Trophoblast cell (in vitro differentiated cells and primary cell): Measurements from ENCODE around the gene SRL.
A peak's percentile ranks its signal among the peaks of the same experiment; 100 is the strongest.
"Not testable (repeated sequence)": the region's sequence is repeated elsewhere in the genome, so short reads cannot be mapped to it uniquely, and the experiment has no call there.

Experiments used
- DNase-seq, 2 donors: peaks; one replicate each; pipeline ENCODE4 v3.0.0-alpha.2; 2016
- H2AFZ ChIP-seq: 2 replicates; pipeline ENCODE4 v1.6.1; 2013; ENCODE audit warnings: low read length, moderate library complexity, mild to moderate bottlenecking; ENCODE audit not compliant: insufficient read depth, poor library complexity
- H2AK5ac ChIP-seq: 2 replicates; pipeline ENCODE4 v1.6.1; 2013; ENCODE audit warnings: mild to moderate bottlenecking, low read length
- H2BK120ac ChIP-seq: 2 replicates; pipeline ENCODE4 v1.6.1; 2013; ENCODE audit warnings: low read length, mild to moderate bottlenecking, moderate library complexity; ENCODE audit not compliant: insufficient read depth, poor library complexity
- H2BK12ac ChIP-seq: 2 replicates; pipeline ENCODE4 v1.6.1; 2013; ENCODE audit warnings: mild to moderate bottlenecking, low read length, moderate library complexity
- H2BK5ac ChIP-seq: 2 replicates; pipeline ENCODE4 v1.6.1; 2013; ENCODE audit warnings: low read length, low read depth, moderate library complexity, mild to moderate bottlenecking; ENCODE audit not compliant: poor library complexity
- H3K14ac ChIP-seq: 2 replicates; pipeline ENCODE4 v1.6.1; 2013; ENCODE audit warnings: mild to moderate bottlenecking, low read length
- H3K18ac ChIP-seq: 2 replicates; pipeline ENCODE4 v1.6.1; 2013; ENCODE audit warnings: mild to moderate bottlenecking, low read length
- H3K23ac ChIP-seq: 2 replicates; pipeline ENCODE4 v1.6.1; 2013; ENCODE audit warnings: low read length
- H3K27ac ChIP-seq: 2 replicates; pipeline ENCODE4 v1.5.1; 2013; ENCODE audit warnings: low read depth, mild to moderate bottlenecking, inconsistent platforms, low read length, moderate library complexity
- H3K27me3 ChIP-seq: 2 replicates; pipeline ENCODE4 v1.6.1; 2013; ENCODE audit warnings: inconsistent platforms, mild to moderate bottlenecking, low read length, moderate library complexity; ENCODE audit not compliant: insufficient read depth
- H3K36me3 ChIP-seq, 2 experiments: 1 replicate in 1 of 2; 2 replicates in 1 of 2; pipeline ENCODE4 v1.6.1; 2013; ENCODE audit warnings: low read length in 2 of 2, mild to moderate bottlenecking in 2 of 2, moderate library complexity in 1 of 2; ENCODE audit not compliant: insufficient read depth in 2 of 2, control insufficient read depth in 1 of 2
- H3K4ac ChIP-seq: 2 replicates; pipeline ENCODE4 v1.6.1; 2013; ENCODE audit warnings: low read depth, mild to moderate bottlenecking, low read length, moderate library complexity
- H3K4me1 ChIP-seq, 2 experiments: 1 replicate in 1 of 2; 2 replicates in 1 of 2; pipeline ENCODE4 v1.6.1; 2013; ENCODE audit warnings: low read length in 2 of 2, mild to moderate bottlenecking in 2 of 2, moderate library complexity in 1 of 2; ENCODE audit not compliant: insufficient read depth in 2 of 2, control insufficient read depth in 1 of 2
- H3K4me2 ChIP-seq: 2 replicates; pipeline ENCODE4 v1.6.1; 2013; ENCODE audit warnings: inconsistent platforms, mild to moderate bottlenecking, low read length, moderate library complexity
- H3K4me3 ChIP-seq: 2 replicates; pipeline ENCODE4 v1.5.1; 2013; ENCODE audit warnings: mild to moderate bottlenecking, low read depth, low read length, inconsistent platforms
- H3K79me1 ChIP-seq: one replicate; pipeline ENCODE4 v1.6.1; 2013; ENCODE audit warnings: low read length
- H3K79me2 ChIP-seq: 2 replicates; pipeline ENCODE4 v1.6.1; 2013; ENCODE audit warnings: low read length, mild to moderate bottlenecking; ENCODE audit not compliant: control insufficient read depth, insufficient read depth, poor library complexity
- H3K9ac ChIP-seq: 2 replicates; pipeline ENCODE4 v1.6.1; 2013; ENCODE audit warnings: mild to moderate bottlenecking, low read length
- H3K9me3 ChIP-seq: 2 replicates; pipeline ENCODE4 v1.6.1; 2013; ENCODE audit warnings: low read depth, mild to moderate bottlenecking, control low read depth, inconsistent platforms, low read length; ENCODE audit not compliant: insufficient read depth
- H4K12ac ChIP-seq: 2 replicates; pipeline ENCODE4 v1.6.1; 2013; ENCODE audit warnings: low read depth, mild to moderate bottlenecking, low read length, moderate library complexity
- H4K8ac ChIP-seq: 2 replicates; pipeline ENCODE4 v1.6.1; 2013; ENCODE audit warnings: low read depth, mild to moderate bottlenecking, low read length, moderate library complexity
- H4K91ac ChIP-seq: one replicate; pipeline ENCODE4 v1.6.1; 2013; ENCODE audit warnings: low read depth, mild to moderate bottlenecking, low read length, moderate library complexity
- WGBS: extraction: QIAGEN DNeasy Blood & Tissue Kit; methylation state at CpG from one replicate; pipeline ENCODE4 v1.1.7; 2013; ENCODE audit warnings: missing lambda C conversion rate; ENCODE audit not compliant: insufficient read length, insufficient coverage; ENCODE audit errors: extremely low coverage; 5-methylcytosine and 5-hydroxymethylcytosine counted together

SRL gene

DNA sequence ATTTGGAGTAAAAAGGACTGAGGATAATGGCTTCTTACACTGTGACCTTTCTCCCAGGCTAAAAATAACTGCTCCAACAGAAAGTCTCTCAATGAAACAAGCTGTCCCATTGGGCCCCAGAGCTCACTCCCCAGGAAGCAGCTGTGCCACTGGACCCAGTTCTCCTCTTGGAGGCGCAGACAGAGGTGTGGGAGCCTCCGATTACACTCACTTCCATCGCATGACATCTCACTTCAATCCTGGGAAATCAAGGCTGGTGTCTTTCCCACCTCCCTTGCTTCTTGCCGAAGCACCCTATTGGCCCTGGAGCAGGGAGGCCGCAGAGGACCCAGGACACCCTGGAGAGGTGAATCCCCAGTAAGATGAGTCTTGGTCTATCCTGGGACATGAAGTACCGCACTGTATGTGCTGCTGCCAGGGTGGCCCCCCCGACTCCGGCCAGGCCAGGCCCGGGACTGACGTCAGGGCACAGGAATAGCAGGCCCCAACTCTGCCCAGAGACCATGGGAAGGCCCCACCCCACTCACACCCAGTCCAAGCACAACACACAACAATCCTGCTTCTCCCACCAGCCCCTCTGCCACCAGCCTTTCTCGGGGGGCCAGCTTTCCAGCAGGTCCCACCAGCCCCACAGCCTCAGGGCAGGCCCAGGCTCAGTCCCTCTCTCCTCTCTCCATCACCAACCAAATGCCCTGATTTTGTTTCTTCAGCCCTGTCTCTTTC lies 29.5 kb downstream of the SRL start:
- no CpG with 5 or more reads among the region's 11 CpGs for WGBS

DNA sequence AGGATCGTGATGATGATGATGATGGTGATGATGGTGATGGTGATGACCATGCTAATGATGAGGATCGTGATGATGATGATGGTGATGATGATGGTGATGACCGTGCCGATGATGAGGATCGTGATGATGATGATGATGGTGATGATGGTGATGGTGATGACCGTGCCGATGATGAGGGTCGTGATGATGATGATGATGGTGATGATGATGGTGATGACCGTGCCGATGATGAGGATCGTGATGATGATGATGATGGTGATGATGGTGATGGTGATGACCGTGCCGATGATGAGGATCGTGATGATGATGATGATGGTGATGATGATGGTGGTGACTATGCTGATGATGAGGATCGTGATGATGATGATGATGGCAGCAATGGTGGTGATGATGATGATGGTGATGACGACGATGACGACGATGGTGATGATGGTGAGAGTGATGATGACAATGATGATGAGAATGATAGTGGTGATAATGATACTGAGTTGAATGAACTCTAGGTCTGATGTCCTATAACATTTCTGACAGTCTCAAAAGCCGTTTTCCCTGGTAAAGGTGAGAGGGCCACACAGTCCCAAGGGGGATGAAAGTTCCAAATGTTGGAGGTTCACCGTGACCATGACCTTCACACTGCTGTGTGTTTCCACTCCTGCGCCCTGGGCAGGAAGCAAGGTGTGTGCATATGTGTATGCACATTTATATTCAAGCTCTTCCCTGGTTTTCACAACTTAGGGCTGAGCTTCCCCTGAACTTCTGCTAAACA lies 30.3 kb downstream of the SRL start:
- not testable (repeated sequence) for H3K14ac ChIP-seq, DNase-seq
- 100% methylated on average over 4 of the region's 22 CpGs for WGBS

More for the DNA sequence above, 29.5 kb downstream of the SRL start:
- Histone ChIP-seq H2BK12ac (no peak overlapping the region), H3K14ac (no peak overlapping the region), H4K8ac (no peak overlapping the region), H3K27ac (no peak overlapping the region), H3K9ac (no peak overlapping the region), H3K36me3 (no peaks in the 10 kb centered on the region), H3K18ac (no peak overlapping the region), H2AK5ac (no peak overlapping the region), H3K9me3 (peaks cover 2% of the 10 kb centered on the region), H3K4me3 (no peak overlapping the region), H3K4ac (no peak overlapping the region), H4K12ac (no peak overlapping the region), H3K79me2 (no peaks in the 10 kb centered on the region), H2AFZ (no peak overlapping the region), H3K23ac (no peak overlapping the region), H3K4me2 (no peak overlapping the region), H3K4me1 (no peaks in the 10 kb centered on the region), H2BK120ac (no peak overlapping the region), H3K27me3 (no peaks in the 10 kb centered on the region), H4K91ac (no peak overlapping the region), H2BK5ac (no peak overlapping the region), H3K79me1 (no peaks in the 10 kb centered on the region)
- no peak for DNase-seq

DNA sequence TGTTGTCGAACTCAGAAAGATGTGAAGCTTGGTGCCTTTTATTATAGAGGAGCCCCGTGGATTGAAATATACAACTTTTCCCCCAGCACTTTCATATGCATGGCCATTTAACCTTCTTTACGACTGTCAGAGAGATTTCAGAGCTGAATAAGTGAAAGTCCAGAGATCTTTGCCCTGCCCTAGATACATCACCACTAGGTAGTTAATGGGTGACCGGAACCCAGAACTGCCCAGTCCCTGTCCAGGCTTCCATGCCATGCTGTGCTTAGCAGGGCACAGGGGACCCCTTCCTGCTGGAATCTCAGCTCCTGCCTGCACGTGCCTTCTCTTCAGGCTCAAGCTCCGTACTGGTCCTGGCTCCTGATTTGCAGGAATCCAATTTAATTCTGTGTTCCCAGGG lies 32.2 kb downstream of the SRL start:
- no peak overlapping the region for H2BK5ac ChIP-seq
- H3K36me3 ChIP-seq: no peaks in the 10 kb centered on the region
- H4K12ac ChIP-seq: no peak overlapping the region
- H3K9me3 ChIP-seq: peaks cover 2% of the 10 kb centered on the region
- H2AK5ac ChIP-seq: no peak overlapping the region
- DNase-seq: no peak
- H3K4me3 ChIP-seq: no peak overlapping the region
- H3K27ac ChIP-seq: no peak overlapping the region
- no peak overlapping the region for H4K91ac ChIP-seq
- no peak overlapping the region for H3K23ac ChIP-seq
- no peak overlapping the region for H3K4me2 ChIP-seq
- no peak overlapping the region for H2BK12ac ChIP-seq
- H4K8ac ChIP-seq: no peak overlapping the region
- WGBS: no CpG with 5 or more reads among the region's 6 CpGs
- H3K18ac ChIP-seq: no peak overlapping the region
- no peaks in the 10 kb centered on the region for H3K4me1 ChIP-seq
- H2BK120ac ChIP-seq: no peak overlapping the region
- no peak overlapping the region for H2AFZ ChIP-seq
- H3K4ac ChIP-seq: no peak overlapping the region
- no peaks in the 10 kb centered on the region for H3K79me2 ChIP-seq
- no peak overlapping the region for H3K14ac ChIP-seq
- no peaks in the 10 kb centered on the region for H3K27me3 ChIP-seq
- H3K79me1 ChIP-seq: no peaks in the 10 kb centered on the region
- no peak overlapping the region for H3K9ac ChIP-seq

More for the DNA sequence above, 30.3 kb downstream of the SRL start:
- not testable (repeated sequence) for H2BK120ac ChIP-seq, H3K27ac ChIP-seq, H3K4me2 ChIP-seq, H3K9ac ChIP-seq, H2AFZ ChIP-seq, H3K4me1 ChIP-seq, H3K27me3 ChIP-seq, H3K79me1 ChIP-seq, H2AK5ac ChIP-seq, H3K79me2 ChIP-seq, H4K8ac ChIP-seq, H4K12ac ChIP-seq, H2BK5ac ChIP-seq, H3K4ac ChIP-seq, H3K9me3 ChIP-seq, H4K91ac ChIP-seq, H3K18ac ChIP-seq, H3K23ac ChIP-seq, H3K36me3 ChIP-seq, H2BK12ac ChIP-seq
- peak overlapping the region; percentile 49 for H3K4me3 ChIP-seq

DNA sequence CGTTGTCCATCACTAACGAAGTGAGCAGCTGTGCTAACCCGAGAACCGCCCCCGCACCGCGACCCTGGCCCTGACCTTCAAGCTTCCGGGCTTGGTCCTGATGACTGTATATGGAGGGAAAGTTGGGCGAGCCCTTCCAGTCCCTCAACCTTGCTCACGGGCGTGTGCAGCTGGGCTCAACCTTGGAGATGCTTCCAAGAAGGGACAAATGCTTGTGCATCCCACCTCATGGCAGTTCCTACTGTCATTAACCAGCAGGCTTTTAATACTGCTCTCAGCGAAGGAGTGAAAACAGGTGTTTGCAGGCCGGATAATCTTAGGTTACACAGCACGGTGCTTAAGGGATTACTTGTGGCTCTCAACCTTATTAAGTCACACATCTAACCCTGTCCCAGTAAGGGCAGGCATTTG lies 33.5 kb downstream of the SRL start:
- H3K9ac ChIP-seq: no peak overlapping the region
- H4K12ac ChIP-seq: no peak overlapping the region
- H3K4me1 ChIP-seq: no peaks in the 10 kb centered on the region
- no peak overlapping the region for H3K4me3 ChIP-seq
- H2BK120ac ChIP-seq: no peak overlapping the region
- H3K9me3 ChIP-seq: peaks cover 2% of the 10 kb centered on the region
- no peaks in the 10 kb centered on the region for H3K79me2 ChIP-seq
- DNase-seq: no peak
- H2BK5ac ChIP-seq: no peak overlapping the region
- no peak overlapping the region for H3K27ac ChIP-seq
- no peak overlapping the region for H3K14ac ChIP-seq
- no peaks in the 10 kb centered on the region for H3K79me1 ChIP-seq
- no peak overlapping the region for H3K18ac ChIP-seq
- H2AFZ ChIP-seq: no peak overlapping the region
- no peak overlapping the region for H4K8ac ChIP-seq
- H3K27me3 ChIP-seq: no peaks in the 10 kb centered on the region
- no peak overlapping the region for H3K23ac ChIP-seq
- H3K36me3 ChIP-seq: no peaks in the 10 kb centered on the region
- H2BK12ac ChIP-seq: no peak overlapping the region
- H3K4me2 ChIP-seq: no peak overlapping the region
- no peak overlapping the region for H4K91ac ChIP-seq
- no peak overlapping the region for H3K4ac ChIP-seq
- no CpG with 5 or more reads among the region's 14 CpGs for WGBS
- no peak overlapping the region for H2AK5ac ChIP-seq
